ENCODE measurements around the gene CNIH2. TPM values are rescaled to one million over a fixed set of nuclear protein-coding genes. Genes with fewer than 3 reads are reported as not detected.

Gene CNIH2
- total RNA-seq, 1 donor from 2014 or later: 5.0 TPM

- DNase-seq (ENCODE audit: extremely low spot score, unreplicated experiment): peak; percentile 95
- Mint-ChIP-seq H3K9me3 (ENCODE audit: unreplicated experiment) (no peaks in the 10 kb centered on the region), H3K4me3 (ENCODE audit: unreplicated experiment) (peak overlapping the region; percentile 87), H3K27ac (ENCODE audit: unreplicated experiment) (peak overlapping the region; percentile 98), H3K4me1 (ENCODE audit: unreplicated experiment) (peaks cover 33% of the 10 kb centered on the region), H3K36me3 (ENCODE audit: unreplicated experiment) (no peaks in the 10 kb centered on the region), H3K27me3 (ENCODE audit: unreplicated experiment) (peaks cover 6% of the 10 kb centered on the region)
- TF ChIP-seq, protein P1, sequence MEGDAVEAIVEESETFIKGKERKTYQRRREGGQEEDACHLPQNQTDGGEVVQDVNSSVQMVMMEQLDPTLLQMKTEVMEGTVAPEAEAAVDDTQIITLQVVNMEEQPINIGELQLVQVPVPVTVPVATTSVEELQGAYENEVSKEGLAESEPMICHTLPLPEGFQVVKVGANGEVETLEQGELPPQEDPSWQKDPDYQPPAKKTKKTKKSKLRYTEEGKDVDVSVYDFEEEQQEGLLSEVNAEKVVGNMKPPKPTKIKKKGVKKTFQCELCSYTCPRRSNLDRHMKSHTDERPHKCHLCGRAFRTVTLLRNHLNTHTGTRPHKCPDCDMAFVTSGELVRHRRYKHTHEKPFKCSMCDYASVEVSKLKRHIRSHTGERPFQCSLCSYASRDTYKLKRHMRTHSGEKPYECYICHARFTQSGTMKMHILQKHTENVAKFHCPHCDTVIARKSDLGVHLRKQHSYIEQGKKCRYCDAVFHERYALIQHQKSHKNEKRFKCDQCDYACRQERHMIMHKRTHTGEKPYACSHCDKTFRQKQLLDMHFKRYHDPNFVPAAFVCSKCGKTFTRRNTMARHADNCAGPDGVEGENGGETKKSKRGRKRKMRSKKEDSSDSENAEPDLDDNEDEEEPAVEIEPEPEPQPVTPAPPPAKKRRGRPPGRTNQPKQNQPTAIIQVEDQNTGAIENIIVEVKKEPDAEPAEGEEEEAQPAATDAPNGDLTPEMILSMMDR (IDR thresholded peaks at IDR 0.05): peak; percentile 99
These were observed 34.1 kb downstream of the CNIH2 start for GRCh38 chr11:66311965-66312548.

DNA sequence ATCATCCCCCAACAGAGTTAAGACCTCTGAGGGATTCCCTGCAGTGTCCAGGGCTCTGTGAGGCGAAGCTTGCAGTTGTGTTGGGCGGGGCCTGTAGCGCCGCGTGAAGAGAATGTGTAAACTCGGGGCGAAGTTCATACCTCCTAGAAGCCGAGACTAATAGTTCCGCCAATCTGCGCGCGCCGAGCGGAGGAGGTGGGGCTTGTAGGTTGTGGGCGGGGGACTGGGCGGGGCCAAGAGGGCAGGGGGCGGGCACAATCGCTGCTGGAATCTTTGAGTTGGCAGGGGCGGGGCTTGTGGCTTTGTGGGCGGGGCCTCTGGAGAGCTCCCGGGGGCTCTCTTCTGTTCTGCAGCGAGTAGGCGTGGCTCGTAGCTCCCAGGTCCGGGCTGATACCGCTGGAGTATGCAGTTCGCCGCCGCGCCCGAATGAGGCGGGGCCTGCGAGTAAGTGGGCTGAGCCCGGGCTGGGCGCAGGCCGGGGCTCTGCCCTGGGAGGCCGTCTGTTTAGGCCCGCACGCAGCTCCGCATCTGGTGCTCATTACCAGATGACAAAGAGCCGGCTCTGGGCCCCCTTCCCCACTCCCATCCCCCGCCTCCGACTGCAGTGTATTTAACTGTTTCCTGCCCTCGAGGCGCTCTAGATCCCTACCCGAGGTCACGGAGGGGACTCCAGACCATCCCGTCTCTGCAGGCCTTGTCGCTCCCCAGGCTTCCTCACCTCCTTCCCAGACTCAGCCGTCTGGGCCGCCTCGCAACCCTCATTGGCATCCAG is 34.8 kb downstream of the CNIH2 start:
- Mint-ChIP-seq H3K27me3 (ENCODE audit: unreplicated experiment) (peaks cover 3% of the 10 kb centered on the region), H3K36me3 (ENCODE audit: unreplicated experiment) (no peaks in the 10 kb centered on the region), H3K27ac (ENCODE audit: unreplicated experiment) (peak overlapping the region; percentile 98), H3K4me3 (ENCODE audit: unreplicated experiment) (peak overlapping the region; percentile 87), H3K9me3 (ENCODE audit: unreplicated experiment) (no peaks in the 10 kb centered on the region), H3K4me1 (ENCODE audit: unreplicated experiment) (peaks cover 39% of the 10 kb centered on the region)
- TF ChIP-seq, protein P1 (IDR thresholded peaks at IDR 0.05): no peak
- DNase-seq (ENCODE audit: extremely low spot score, unreplicated experiment): peak; percentile 100

- TF ChIP-seq, protein P1 (IDR thresholded peaks at IDR 0.05): peak; percentile 58
- H3K4me1 Mint-ChIP-seq (ENCODE audit: unreplicated experiment): peaks cover 47% of the 10 kb centered on the region
These were observed 35.6 kb downstream of the CNIH2 start for GRCh38 chr11:66313321-66314185.

GRCh38 chr11:66314186-66314501 is 36.2 kb downstream of the CNIH2 start:
- peak overlapping the region; percentile 78 for H3K4me3 Mint-ChIP-seq (ENCODE audit: unreplicated experiment)
- TF ChIP-seq, protein P1 (IDR thresholded peaks at IDR 0.05): no peak
- no peaks in the 10 kb centered on the region for H3K36me3 Mint-ChIP-seq (ENCODE audit: unreplicated experiment)
- H3K9me3 Mint-ChIP-seq (ENCODE audit: unreplicated experiment): no peaks in the 10 kb centered on the region
- DNase-seq (ENCODE audit: extremely low spot score, unreplicated experiment): no peak
- H3K27me3 Mint-ChIP-seq (ENCODE audit: unreplicated experiment): peaks cover under 1% of the 10 kb centered on the region
- peaks cover 53% of the 10 kb centered on the region for H3K4me1 Mint-ChIP-seq (ENCODE audit: unreplicated experiment)
- H3K27ac Mint-ChIP-seq (ENCODE audit: unreplicated experiment): peak overlapping the region; percentile 98

More at GRCh38 chr11:66313321-66314185, 35.6 kb downstream of the CNIH2 start:
- peaks cover 3% of the 10 kb centered on the region for H3K27me3 Mint-ChIP-seq (ENCODE audit: unreplicated experiment)
- no peaks in the 10 kb centered on the region for H3K9me3 Mint-ChIP-seq (ENCODE audit: unreplicated experiment)
- H3K36me3 Mint-ChIP-seq (ENCODE audit: unreplicated experiment): no peaks in the 10 kb centered on the region
- peak overlapping the region; percentile 78 for H3K4me3 Mint-ChIP-seq (ENCODE audit: unreplicated experiment)
- H3K27ac Mint-ChIP-seq (ENCODE audit: unreplicated experiment): peak overlapping the region; percentile 98
- DNase-seq (ENCODE audit: extremely low spot score, unreplicated experiment): no peak
